CD4-positive, CD25-positive, alpha-beta regulatory T cell (primary cell): ENCODE results near the gene ATP1A2. TPM values are rescaled to one million over a fixed set of nuclear protein-coding genes. Genes with fewer than 3 reads are reported as not detected.

ENCODE experiments used
- ATAC-seq, 2 donors: fragments of 150-1000 bp; cut with Tn5 transposase; one replicate each; pipeline ENCODE4 v1.10.0; 2021; ENCODE audit warnings: low read depth in 2 of 2, moderate number of reproducible peaks in 2 of 2, moderate library complexity in 1 of 2
- DNase-seq, 3 donors: peaks; one replicate each; pipeline versions ENCODE4 v3.0.0 to v3.0.0-alpha.2; 2012 to 2022; ENCODE audit warnings: mixed read lengths in 1 of 3
- H3K27ac ChIP-seq: one replicate; pipeline ENCODE4 v1.7.0; 2013; ENCODE audit warnings: mild to moderate bottlenecking, low read length; ENCODE audit not compliant: insufficient read depth, poor library complexity, severe bottlenecking
- H3K27me3 ChIP-seq: one replicate; pipeline ENCODE4 v1.7.0; 2013; ENCODE audit warnings: low read length; ENCODE audit not compliant: control insufficient read depth, insufficient read depth
- H3K36me3 ChIP-seq: one replicate; pipeline ENCODE4 v1.7.0; 2013; ENCODE audit warnings: mild to moderate bottlenecking, low read length, moderate library complexity; ENCODE audit not compliant: control insufficient read depth, insufficient read depth
- H3K4me1 ChIP-seq: 2 replicates; pipeline ENCODE4 v1.7.0; 2013; ENCODE audit warnings: mild to moderate bottlenecking, low read length; ENCODE audit not compliant: insufficient read depth, control insufficient read depth, poor library complexity, severe bottlenecking
- H3K4me3 ChIP-seq: one replicate; pipeline ENCODE4 v1.7.0; 2013; ENCODE audit warnings: low read depth, mild to moderate bottlenecking, low read length, moderate library complexity
- H3K9me3 ChIP-seq, 2 experiments: 1 replicate in 1 of 2; 2 replicates in 1 of 2; pipeline ENCODE4 v1.7.0; 2013; ENCODE audit warnings: low read length in 2 of 2, mild to moderate bottlenecking in 1 of 2, moderate library complexity in 1 of 2; ENCODE audit not compliant: control insufficient read depth in 2 of 2
- H3K27ac Mint-ChIP-seq, 3 donors: one replicate each; pipeline ENCODE4 v1.8.0; 2020 to 2022; ENCODE audit warnings: mild to moderate bottlenecking in 3 of 3, mixed read lengths in 3 of 3, moderate library complexity in 2 of 3
- H3K27me3 Mint-ChIP-seq: one replicate; pipeline ENCODE4 v1.8.0; 2022; ENCODE audit warnings: mild to moderate bottlenecking, mixed read lengths
- H3K36me3 Mint-ChIP-seq: one replicate; pipeline ENCODE4 v1.8.0; 2020; ENCODE audit warnings: mixed read lengths
- H3K4me1 Mint-ChIP-seq, 4 donors: one replicate each; pipeline ENCODE4 v1.8.0; 2020 to 2022; ENCODE audit warnings: mixed read lengths in 4 of 4, mild to moderate bottlenecking in 1 of 4
- H3K4me3 Mint-ChIP-seq, 4 donors: one replicate each; pipeline ENCODE4 v1.8.0; 2020 to 2022; ENCODE audit warnings: mild to moderate bottlenecking in 4 of 4, mixed read lengths in 4 of 4, moderate library complexity in 3 of 4
- H3K9me3 Mint-ChIP-seq, 7 donors: one replicate each; pipeline ENCODE4 v1.8.0; 2020 to 2022; ENCODE audit warnings: mixed read lengths in 7 of 7, mild to moderate bottlenecking in 3 of 7, moderate library complexity in 2 of 7
- polyA plus RNA-seq, 4 donors: library from polyadenylated mRNA; unstranded; fragments of 300-500 nt; fragmentation: Illumina TruSeq; gene quantifications; one replicate each; pipeline ENCODE4 v1.2.3, GENCODE V29; 2021
- total RNA-seq: library from RNA; stranded (reverse); gene quantifications from one replicate; pipeline ENCODE4 v1.2.3, GENCODE V29; 2022

Gene ATP1A2
- total and polyA plus RNA-seq, 5 donors from 2014 or later: not detected

DNA sequence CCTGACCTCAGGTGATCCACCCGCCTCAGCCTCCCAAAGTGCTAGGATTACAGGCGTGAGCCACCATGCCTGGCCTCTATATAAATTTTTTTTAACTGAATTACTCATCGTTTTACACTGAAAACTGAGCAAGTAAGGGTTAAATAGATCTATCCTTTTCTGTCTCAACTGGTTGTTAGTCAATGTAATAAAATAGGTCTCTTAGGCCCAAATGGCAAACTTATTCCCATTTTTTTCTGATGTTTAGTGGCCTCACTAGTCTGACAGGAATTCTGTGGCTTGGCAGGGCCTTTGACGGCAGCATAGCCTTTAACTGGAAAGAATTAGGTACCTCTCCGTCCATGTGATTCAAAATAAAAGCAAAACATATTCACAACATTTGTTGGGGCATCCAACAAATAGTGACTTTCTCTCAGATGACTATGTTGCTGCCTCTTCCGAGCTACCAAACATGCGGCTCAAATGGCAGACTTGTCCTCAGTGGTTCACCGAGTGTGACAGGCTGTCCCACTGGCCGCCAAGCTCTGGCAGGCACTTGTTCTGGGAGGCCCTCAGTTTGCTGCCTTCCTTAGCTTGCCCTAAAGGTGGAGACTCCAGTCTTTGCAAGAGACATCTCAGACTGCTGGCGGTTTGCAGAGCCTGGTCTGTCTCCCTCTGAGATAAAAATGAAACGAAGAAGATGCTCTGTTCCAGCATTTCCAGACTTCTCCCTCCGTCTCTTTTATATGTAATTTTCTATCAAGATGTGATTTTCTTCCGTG, 53.2 kb downstream of the ATP1A2 start:
- Histone ChIP-seq H3K9me3 (no peaks in the 10 kb centered on the region), H3K4me3 (no peak overlapping the region), H3K27me3 (no peaks in the 10 kb centered on the region), H3K27ac (no peak overlapping the region), H3K36me3 (no peaks in the 10 kb centered on the region), H3K4me1 (no peaks in the 10 kb centered on the region)
- Mint-ChIP-seq H3K27me3 (peaks cover 23% of the 10 kb centered on the region), H3K27ac (no peak overlapping the region), H3K36me3 (no peaks in the 10 kb centered on the region), H3K9me3 (peaks cover 0 to 1% (median 0%) of the 10 kb centered on the region in 7 donors), H3K4me3 (no peak overlapping the region), H3K4me1 (peaks cover 0 to 12% (median 7%) of the 10 kb centered on the region in 4 donors)
- DNase-seq (no peak), ATAC-seq (no peak)

DNA sequence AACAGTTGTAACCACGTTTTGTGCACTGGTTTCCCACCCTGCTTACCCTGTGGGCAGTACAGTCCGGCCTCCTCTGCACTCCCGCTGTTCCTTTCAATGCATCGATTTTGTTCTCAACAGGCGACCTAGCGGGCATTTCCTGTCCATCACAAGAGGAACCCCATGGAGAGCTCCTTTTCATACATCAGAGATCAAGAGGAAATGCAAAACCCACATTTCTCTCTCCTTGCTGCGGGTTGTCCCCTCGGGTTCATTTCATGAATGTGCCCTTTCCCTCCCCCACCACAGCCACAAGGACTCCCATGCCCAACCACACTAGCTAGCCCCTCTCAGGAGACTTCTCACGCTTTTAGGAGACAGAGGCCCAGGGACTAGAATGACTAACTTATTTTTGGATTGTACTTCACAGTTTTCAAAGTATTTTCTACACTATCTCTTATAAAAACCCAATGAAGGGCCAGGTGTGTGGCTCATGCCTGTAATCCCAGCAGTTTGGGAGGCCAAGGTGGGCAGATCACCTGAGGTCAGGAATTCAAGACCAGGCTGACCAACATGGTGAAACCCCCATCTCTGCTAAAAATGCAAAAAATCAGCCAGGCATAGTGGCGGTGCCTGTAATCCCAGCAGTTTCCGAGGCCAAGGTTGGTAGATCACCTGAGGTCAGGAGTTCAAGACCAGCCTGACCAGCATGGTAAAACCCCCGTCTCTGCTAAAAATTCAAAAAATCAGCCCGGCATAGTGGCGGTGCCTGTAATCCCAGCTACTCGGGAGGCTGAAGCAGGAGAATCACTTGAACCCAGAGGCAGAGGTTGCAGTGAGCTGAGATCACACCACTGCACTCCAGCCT, 54.2 kb downstream of the ATP1A2 start:
- ATAC-seq (peak in 1 of 2 donors; percentile 23), DNase-seq (peak in 1 of 3 donors; percentile 20)
- Mint-ChIP-seq H3K4me3 (no peak overlapping the region), H3K36me3 (no peaks in the 10 kb centered on the region), H3K27ac (no peak overlapping the region), H3K27me3 (peaks cover 25% of the 10 kb centered on the region), H3K9me3 (peaks cover 0 to 1% (median 0%) of the 10 kb centered on the region in 7 donors), H3K4me1 (peaks cover 0 to 12% (median 7%) of the 10 kb centered on the region in 4 donors)
- Histone ChIP-seq H3K4me3 (no peak overlapping the region), H3K27me3 (no peaks in the 10 kb centered on the region), H3K4me1 (no peaks in the 10 kb centered on the region), H3K9me3 (no peaks in the 10 kb centered on the region), H3K36me3 (no peaks in the 10 kb centered on the region), H3K27ac (no peak overlapping the region)

DNA sequence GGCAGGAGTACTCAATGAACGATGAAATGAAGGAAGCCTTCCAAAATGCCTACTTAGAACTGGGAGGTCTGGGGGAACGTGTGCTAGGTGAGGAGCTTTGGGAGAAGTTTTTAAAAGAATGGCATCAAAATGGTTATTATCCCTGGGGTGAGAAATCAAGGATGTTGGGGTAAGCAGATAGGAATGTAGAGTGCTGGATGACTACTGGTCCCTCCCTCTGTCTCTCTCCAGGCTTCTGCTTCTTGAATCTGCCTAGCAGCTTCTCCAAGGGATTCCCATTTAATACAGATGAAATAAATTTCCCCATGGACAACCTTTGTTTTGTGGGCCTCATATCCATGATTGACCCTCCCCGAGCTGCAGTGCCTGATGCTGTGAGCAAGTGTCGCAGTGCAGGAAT, 55.8 kb downstream of the ATP1A2 start:
- Histone ChIP-seq H3K36me3 (no peaks in the 10 kb centered on the region), H3K27me3 (no peaks in the 10 kb centered on the region), H3K27ac (no peak overlapping the region), H3K4me1 (no peaks in the 10 kb centered on the region), H3K4me3 (no peak overlapping the region), H3K9me3 (no peaks in the 10 kb centered on the region)
- Mint-ChIP-seq H3K9me3 (peaks cover 0 to 1% (median 0%) of the 10 kb centered on the region in 7 donors), H3K36me3 (no peaks in the 10 kb centered on the region), H3K27me3 (peaks cover 15% of the 10 kb centered on the region), H3K4me1 (peaks cover 0 to 12% (median 7%) of the 10 kb centered on the region in 4 donors), H3K4me3 (no peak overlapping the region), H3K27ac (no peak overlapping the region)
- DNase-seq (no peak), ATAC-seq (no peak)

DNA sequence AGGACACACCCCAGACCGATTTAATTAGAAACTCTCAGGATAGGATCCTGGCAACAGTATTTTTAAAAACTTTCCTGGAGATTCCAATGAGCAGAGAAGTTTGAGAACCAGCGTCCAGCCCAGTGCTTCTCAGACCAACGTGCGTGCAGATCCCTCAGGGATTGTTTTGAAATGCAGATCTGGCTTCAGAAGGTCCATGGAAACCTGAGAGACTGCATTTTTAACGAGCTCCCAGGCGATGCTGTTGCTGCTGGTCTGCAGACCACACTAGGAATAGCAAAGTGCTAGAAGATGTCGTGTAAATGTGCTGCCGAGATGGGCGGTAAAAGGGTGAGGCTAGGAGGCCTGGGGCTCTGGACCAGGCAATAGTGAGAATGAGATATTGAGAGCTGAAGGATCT, 56.4 kb downstream of the ATP1A2 start:
- H3K27me3 Mint-ChIP-seq: peaks cover 15% of the 10 kb centered on the region
- H3K27ac Mint-ChIP-seq: no peak overlapping the region
- ATAC-seq (no peak), DNase-seq (no peak)
- Histone ChIP-seq H3K27ac (no peak overlapping the region), H3K4me3 (no peak overlapping the region), H3K27me3 (no peaks in the 10 kb centered on the region), H3K4me1 (no peaks in the 10 kb centered on the region), H3K9me3 (no peaks in the 10 kb centered on the region), H3K36me3 (no peaks in the 10 kb centered on the region)
- H3K4me3 Mint-ChIP-seq: no peak overlapping the region
- H3K36me3 Mint-ChIP-seq: no peaks in the 10 kb centered on the region
- peaks cover 0 to 12% (median 8%) of the 10 kb centered on the region in 4 donors for H3K4me1 Mint-ChIP-seq
- peaks cover 0 to 1% (median 0%) of the 10 kb centered on the region in 7 donors for H3K9me3 Mint-ChIP-seq

DNA sequence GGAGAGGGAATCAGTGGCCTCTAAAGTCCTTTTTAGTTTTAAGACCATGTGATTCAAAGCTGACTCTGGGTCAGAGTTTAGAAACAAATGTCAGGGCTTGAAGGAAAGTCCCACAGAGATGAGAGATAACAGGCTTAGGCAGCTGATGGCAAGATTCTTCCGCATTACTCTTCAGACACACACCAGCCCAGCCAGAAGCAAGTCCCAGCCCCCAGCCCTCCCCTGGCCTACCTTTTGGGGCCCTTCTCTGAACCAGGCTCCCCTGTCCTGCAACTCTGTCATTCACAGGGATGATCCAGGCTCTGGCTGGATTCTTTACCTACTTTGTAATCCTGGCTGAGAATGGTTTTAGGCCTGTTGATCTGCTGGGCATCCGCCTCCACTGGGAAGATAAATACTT, 61.7 kb downstream of the ATP1A2 start:
- peak in 1 of 2 donors; percentile 37 for ATAC-seq
- peaks cover 0 to 1% (median 0%) of the 10 kb centered on the region in 7 donors for H3K9me3 Mint-ChIP-seq
- H3K27ac Mint-ChIP-seq: peak overlapping the region in 2 of 3 donors; percentile 79 to 83
- peak overlapping the region in 1 of 4 donors; percentile 32 for H3K4me3 Mint-ChIP-seq
- no peaks in the 10 kb centered on the region for H3K9me3 ChIP-seq
- H3K27me3 ChIP-seq: no peaks in the 10 kb centered on the region
- no peak for DNase-seq
- no peaks in the 10 kb centered on the region for H3K36me3 ChIP-seq
- no peaks in the 10 kb centered on the region for H3K36me3 Mint-ChIP-seq
- H3K4me1 Mint-ChIP-seq: peaks cover 0 to 6% (median 4%) of the 10 kb centered on the region in 4 donors
- no peaks in the 10 kb centered on the region for H3K4me1 ChIP-seq
- peaks cover 12% of the 10 kb centered on the region for H3K27me3 Mint-ChIP-seq
- H3K4me3 ChIP-seq: no peak overlapping the region
- no peak overlapping the region for H3K27ac ChIP-seq

DNA sequence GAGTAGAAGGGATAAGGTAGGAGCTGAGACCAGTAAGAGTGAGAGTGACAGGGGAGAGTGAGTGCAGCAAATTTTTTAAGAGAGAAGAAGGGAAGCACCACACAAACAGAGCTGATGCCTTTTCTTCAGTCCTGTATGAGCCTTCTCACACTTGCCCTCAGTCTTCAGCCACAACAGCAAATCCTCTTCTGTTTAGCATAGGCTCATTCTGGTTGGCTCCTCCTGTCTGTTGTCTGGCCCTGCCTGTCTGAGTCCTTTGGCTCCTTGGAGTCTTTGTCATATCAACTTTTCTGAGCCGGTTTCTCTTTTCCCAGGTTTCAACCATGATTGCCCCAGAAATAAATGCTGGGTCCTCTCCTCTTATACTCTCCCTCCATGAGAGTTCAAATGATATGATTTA, 62.1 kb downstream of the ATP1A2 start:
- no peaks in the 10 kb centered on the region for H3K9me3 ChIP-seq
- DNase-seq (no peak), ATAC-seq (no peak)
- no peak overlapping the region for H3K27ac ChIP-seq
- H3K4me1 ChIP-seq: no peaks in the 10 kb centered on the region
- no peaks in the 10 kb centered on the region for H3K36me3 Mint-ChIP-seq
- H3K9me3 Mint-ChIP-seq: peaks cover 0 to 1% (median 0%) of the 10 kb centered on the region in 7 donors
- peaks cover 0 to 6% (median 4%) of the 10 kb centered on the region in 4 donors for H3K4me1 Mint-ChIP-seq
- H3K4me3 Mint-ChIP-seq: no peak overlapping the region
- no peaks in the 10 kb centered on the region for H3K27me3 ChIP-seq
- peaks cover 12% of the 10 kb centered on the region for H3K27me3 Mint-ChIP-seq
- H3K27ac Mint-ChIP-seq: peak overlapping the region in 2 of 3 donors; percentile 79 to 83
- no peak overlapping the region for H3K4me3 ChIP-seq
- H3K36me3 ChIP-seq: no peaks in the 10 kb centered on the region

DNA sequence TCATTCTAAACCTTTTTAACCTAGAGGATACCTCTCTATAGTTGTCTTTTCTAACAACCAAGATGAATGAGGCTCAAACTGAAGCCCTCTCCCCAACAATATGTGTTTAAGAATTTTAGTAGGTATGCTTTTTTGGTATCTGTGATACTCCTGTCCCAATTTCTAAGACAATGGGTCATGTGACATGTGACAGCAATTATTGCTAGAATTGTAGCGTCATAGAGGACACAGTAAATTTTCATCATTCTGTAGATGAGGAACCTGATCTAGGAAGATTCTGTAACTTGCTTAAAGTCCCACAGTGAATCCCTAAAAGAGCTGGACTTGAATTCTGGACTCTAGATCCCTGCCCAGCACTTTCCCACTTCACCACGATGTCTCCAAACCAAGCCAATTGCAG, 63.2 kb downstream of the ATP1A2 start:
- no peak overlapping the region for H3K27ac ChIP-seq
- no peak overlapping the region for H3K27ac Mint-ChIP-seq
- H3K36me3 ChIP-seq: no peaks in the 10 kb centered on the region
- no peak overlapping the region for H3K4me3 Mint-ChIP-seq
- peaks cover 0 to under 1% (median 0%) of the 10 kb centered on the region in 7 donors for H3K9me3 Mint-ChIP-seq
- DNase-seq: no peak
- H3K4me1 ChIP-seq: no peaks in the 10 kb centered on the region
- peaks cover 0 to 4% (median 0%) of the 10 kb centered on the region in 4 donors for H3K4me1 Mint-ChIP-seq
- no peaks in the 10 kb centered on the region for H3K27me3 ChIP-seq
- H3K9me3 ChIP-seq: no peaks in the 10 kb centered on the region
- no peaks in the 10 kb centered on the region for H3K36me3 Mint-ChIP-seq
- no peak for ATAC-seq
- peaks cover 7% of the 10 kb centered on the region for H3K27me3 Mint-ChIP-seq
- H3K4me3 ChIP-seq: no peak overlapping the region
